Fibroblast of lung (primary cell): ENCODE measurements around the gene ASTL.
"Not testable (repeated sequence)": the region's sequence is repeated elsewhere in the genome, so short reads cannot be mapped to it uniquely, and the experiment has no call there.

ENCODE experiments used
- EZH2 ChIP-seq: IDR thresholded peaks from 2 replicates; pipeline ENCODE4 v1.5.1; 2012; ENCODE audit warnings: low read length, control low read depth, mild to moderate bottlenecking; ENCODE audit errors: missing control alignments
- TF ChIP-seq, protein P1 (sequence below), 2 donors: IDR thresholded peaks in 1 of 2; conservative IDR thresholded peaks in 1 of 2; 1 replicate in 1 of 2; 2 replicates in 1 of 2; pipeline ENCODE4 v1.5.1; 2011 to 2012; ENCODE audit warnings: low read length in 2 of 2, control low read depth in 1 of 2, inconsistent platforms in 1 of 2, low read depth in 1 of 2, mild to moderate bottlenecking in 1 of 2

DNA sequence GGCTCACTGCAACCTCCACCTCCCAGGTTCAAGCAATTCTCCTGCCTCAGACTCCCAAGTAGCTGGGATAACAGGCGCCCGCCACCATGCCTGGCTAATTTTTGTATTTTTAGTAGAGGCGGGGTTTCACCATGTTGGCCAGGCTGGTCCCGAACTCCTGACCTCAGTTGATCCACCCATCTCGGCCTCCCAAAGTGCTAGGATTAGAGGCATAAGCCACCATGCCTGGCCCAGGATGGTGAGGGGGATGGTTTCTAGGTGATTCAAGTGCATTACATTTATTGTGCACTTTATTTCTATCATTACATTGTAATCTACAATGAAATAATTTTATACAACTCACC lies 3.3 kb upstream of the ASTL start:
- TF ChIP-seq, protein P1, sequence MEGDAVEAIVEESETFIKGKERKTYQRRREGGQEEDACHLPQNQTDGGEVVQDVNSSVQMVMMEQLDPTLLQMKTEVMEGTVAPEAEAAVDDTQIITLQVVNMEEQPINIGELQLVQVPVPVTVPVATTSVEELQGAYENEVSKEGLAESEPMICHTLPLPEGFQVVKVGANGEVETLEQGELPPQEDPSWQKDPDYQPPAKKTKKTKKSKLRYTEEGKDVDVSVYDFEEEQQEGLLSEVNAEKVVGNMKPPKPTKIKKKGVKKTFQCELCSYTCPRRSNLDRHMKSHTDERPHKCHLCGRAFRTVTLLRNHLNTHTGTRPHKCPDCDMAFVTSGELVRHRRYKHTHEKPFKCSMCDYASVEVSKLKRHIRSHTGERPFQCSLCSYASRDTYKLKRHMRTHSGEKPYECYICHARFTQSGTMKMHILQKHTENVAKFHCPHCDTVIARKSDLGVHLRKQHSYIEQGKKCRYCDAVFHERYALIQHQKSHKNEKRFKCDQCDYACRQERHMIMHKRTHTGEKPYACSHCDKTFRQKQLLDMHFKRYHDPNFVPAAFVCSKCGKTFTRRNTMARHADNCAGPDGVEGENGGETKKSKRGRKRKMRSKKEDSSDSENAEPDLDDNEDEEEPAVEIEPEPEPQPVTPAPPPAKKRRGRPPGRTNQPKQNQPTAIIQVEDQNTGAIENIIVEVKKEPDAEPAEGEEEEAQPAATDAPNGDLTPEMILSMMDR (conservative IDR thresholded peaks at IDR 0.05 in 1 of 2, IDR thresholded peaks at IDR 0.05 in 1 of 2; ENCODE audit: low read depth in 1 of 2, low read length in 2 of 2), result not testable (repeated sequence)
- not testable (repeated sequence) for TF ChIP-seq EZH2
